Measurements from ENCODE around the gene ART5. TPM values are rescaled to one million over a fixed set of nuclear protein-coding genes. Genes with fewer than 3 reads are reported as not detected.
"Not testable (repeated sequence)": the region's sequence is repeated elsewhere in the genome, so short reads cannot be mapped to it uniquely, and the experiment has no call there.

The ART5 gene
- total RNA-seq, 1 experiment from 2014 or later: not detected

DNA sequence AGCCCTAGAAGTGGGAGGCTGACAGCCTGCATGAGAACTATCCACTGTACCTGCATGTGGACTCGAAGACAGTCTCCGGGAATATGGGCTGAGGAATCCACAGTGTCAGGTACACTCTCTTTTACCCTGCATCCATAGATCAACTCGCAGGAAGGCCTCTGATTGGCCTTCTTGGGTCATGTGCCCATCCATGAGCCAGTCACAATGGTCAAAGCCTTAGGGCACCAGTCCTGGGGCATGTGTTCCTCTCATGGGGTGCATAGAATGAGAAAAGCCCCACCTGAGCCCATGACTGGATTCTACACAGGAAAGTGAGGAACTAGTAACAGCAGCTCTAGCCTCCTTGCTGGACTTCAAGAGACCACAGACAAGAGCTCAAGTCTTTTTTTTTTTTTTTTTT is 13.8 kb upstream of the ART5 start:
- H3K9me3 ChIP-seq (ENCODE audit: low read length): no peaks in the 10 kb centered on the region
- no peaks in the 10 kb centered on the region for H3K36me3 ChIP-seq (ENCODE audit: low read depth, low read length)
- no peak overlapping the region for H3K4me3 ChIP-seq (ENCODE audit: low read length)
- no TSS peak for BruUV-seq (replicated peaks)
- DNase-seq: no peak
- no peaks in the 10 kb centered on the region for H4K20me1 ChIP-seq (ENCODE audit: low read length)
- H3K27ac ChIP-seq (ENCODE audit: low read length): no peak overlapping the region
- no peak for ATAC-seq
- no peaks in the 10 kb centered on the region for H3F3A ChIP-seq (ENCODE audit: low read length, unreplicated experiment)
- H3K9me2 ChIP-seq (replicated peaks; ENCODE audit: low read length): no peaks in the 10 kb centered on the region
- intact Hi-C loops (cut with micrococcal nuclease): no loop called here
- no peak overlapping the region for H2AFZ ChIP-seq (ENCODE audit: low read length)
- no peak overlapping the region for H3K9ac ChIP-seq (ENCODE audit: low read length)
- no peaks in the 10 kb centered on the region for H3K79me2 ChIP-seq (ENCODE audit: low read length)
- H3K4me2 ChIP-seq (ENCODE audit: low read length): no peak overlapping the region
- ChIA-PET POLR2A (ENCODE audit: unreplicated experiment) (no interaction called here), CTCF (no interaction called here)
- H3K4me1 ChIP-seq (ENCODE audit: insufficient read depth, low read length): no peaks in the 10 kb centered on the region
- no peak for TF ChIP-seq EZH2phosphoT487 (IDR thresholded peaks at IDR 0.05; ENCODE audit: borderline replicate concordance, low read length)
- no peak for TF ChIP-seq EZH2 (IDR thresholded peaks at IDR 0.05; ENCODE audit: low read length, unreplicated experiment)
- TF ChIP-seq, protein P1, sequence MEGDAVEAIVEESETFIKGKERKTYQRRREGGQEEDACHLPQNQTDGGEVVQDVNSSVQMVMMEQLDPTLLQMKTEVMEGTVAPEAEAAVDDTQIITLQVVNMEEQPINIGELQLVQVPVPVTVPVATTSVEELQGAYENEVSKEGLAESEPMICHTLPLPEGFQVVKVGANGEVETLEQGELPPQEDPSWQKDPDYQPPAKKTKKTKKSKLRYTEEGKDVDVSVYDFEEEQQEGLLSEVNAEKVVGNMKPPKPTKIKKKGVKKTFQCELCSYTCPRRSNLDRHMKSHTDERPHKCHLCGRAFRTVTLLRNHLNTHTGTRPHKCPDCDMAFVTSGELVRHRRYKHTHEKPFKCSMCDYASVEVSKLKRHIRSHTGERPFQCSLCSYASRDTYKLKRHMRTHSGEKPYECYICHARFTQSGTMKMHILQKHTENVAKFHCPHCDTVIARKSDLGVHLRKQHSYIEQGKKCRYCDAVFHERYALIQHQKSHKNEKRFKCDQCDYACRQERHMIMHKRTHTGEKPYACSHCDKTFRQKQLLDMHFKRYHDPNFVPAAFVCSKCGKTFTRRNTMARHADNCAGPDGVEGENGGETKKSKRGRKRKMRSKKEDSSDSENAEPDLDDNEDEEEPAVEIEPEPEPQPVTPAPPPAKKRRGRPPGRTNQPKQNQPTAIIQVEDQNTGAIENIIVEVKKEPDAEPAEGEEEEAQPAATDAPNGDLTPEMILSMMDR (conservative IDR thresholded peaks at IDR 0.05; ENCODE audit: low read depth, low read length): no peak
- no peaks in the 10 kb centered on the region for H3K27me3 ChIP-seq (ENCODE audit: low read length)

GRCh38 chr11:3652514-3652913 is 10.7 kb upstream of the ART5 start:
- H3K4me1 ChIP-seq (ENCODE audit: insufficient read depth, low read length); H3K4me2 ChIP-seq (ENCODE audit: low read length); H3K9ac ChIP-seq (ENCODE audit: low read length); H3K4me3 ChIP-seq (ENCODE audit: low read length); H2AFZ ChIP-seq (ENCODE audit: low read length); H3K79me2 ChIP-seq (ENCODE audit: low read length); H3K36me3 ChIP-seq (ENCODE audit: low read depth, low read length); BruUV-seq (replicated peaks); H3K9me2 ChIP-seq (replicated peaks; ENCODE audit: low read length); ATAC-seq; CTCF ChIA-PET; H3F3A ChIP-seq (ENCODE audit: low read length, unreplicated experiment); DNase-seq; H3K27ac ChIP-seq (ENCODE audit: low read length); POLR2A ChIA-PET (ENCODE audit: unreplicated experiment); H3K9me3 ChIP-seq (ENCODE audit: low read length); intact Hi-C loops (cut with micrococcal nuclease); H4K20me1 ChIP-seq (ENCODE audit: low read length): not testable (repeated sequence)
- H3K27me3 ChIP-seq (ENCODE audit: low read length): peaks cover 13% of the 10 kb centered on the region; the same call in 1 of the 2 replicates

DNA sequence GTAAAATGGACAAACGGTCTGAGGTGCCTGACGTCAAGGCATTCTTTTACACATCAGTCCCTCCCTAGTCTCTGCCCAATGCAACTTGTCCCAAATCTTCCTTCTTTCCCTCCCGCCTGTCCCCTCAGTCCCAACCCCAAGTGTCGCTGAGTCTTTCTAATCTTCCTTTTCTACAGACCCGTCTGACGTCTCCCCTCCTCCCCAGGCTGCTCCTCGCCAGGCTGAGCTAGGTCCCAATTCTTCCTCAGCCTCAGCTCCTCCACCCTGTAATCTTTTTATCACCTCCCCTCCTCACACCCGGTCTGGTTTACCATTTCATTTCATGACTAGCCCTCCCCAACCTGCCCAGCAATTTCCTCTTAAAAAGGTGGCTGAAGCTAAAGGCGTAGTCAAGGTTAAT is 7.6 kb upstream of the ART5 start:
- BruUV-seq (replicated peaks); H3K4me2 ChIP-seq (ENCODE audit: low read length); H3K36me3 ChIP-seq (ENCODE audit: low read depth, low read length); POLR2A ChIA-PET (ENCODE audit: unreplicated experiment); DNase-seq; H3K4me3 ChIP-seq (ENCODE audit: low read length); H3K9ac ChIP-seq (ENCODE audit: low read length); CTCF ChIA-PET; H3K79me2 ChIP-seq (ENCODE audit: low read length); H3F3A ChIP-seq (ENCODE audit: low read length, unreplicated experiment); H4K20me1 ChIP-seq (ENCODE audit: low read length); H2AFZ ChIP-seq (ENCODE audit: low read length); ATAC-seq; H3K27ac ChIP-seq (ENCODE audit: low read length); H3K9me3 ChIP-seq (ENCODE audit: low read length); intact Hi-C loops (cut with micrococcal nuclease); H3K4me1 ChIP-seq (ENCODE audit: insufficient read depth, low read length); H3K9me2 ChIP-seq (replicated peaks; ENCODE audit: low read length): not testable (repeated sequence)
- H3K27me3 ChIP-seq (ENCODE audit: low read length): peaks cover 13% of the 10 kb centered on the region; the same call in 1 of the 2 replicates

DNA sequence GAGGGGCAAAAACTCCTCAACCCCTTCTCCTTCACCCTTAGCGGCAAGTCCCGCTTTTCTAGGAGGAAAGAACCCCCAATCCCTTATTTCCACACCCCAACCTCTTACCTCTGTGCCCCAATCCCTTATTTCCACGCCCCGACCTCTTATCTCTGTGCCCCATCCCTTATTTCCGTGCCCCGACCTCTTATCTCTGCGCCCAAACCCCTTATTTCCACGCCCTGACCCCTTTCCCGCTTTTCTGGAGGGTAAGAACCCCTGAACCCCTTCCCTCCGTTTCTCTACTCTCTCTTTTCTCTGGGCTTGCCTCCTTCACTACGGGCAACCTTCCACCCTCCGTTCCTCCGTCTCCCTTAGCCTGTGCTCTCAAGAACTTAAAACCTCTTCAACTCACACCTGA is 7.1 kb upstream of the ART5 start:
- ATAC-seq; intact Hi-C loops (cut with micrococcal nuclease); H2AFZ ChIP-seq (ENCODE audit: low read length); H4K20me1 ChIP-seq (ENCODE audit: low read length); DNase-seq; H3K27ac ChIP-seq (ENCODE audit: low read length); H3K9me3 ChIP-seq (ENCODE audit: low read length); CTCF ChIA-PET; BruUV-seq (replicated peaks); H3K4me2 ChIP-seq (ENCODE audit: low read length); H3K36me3 ChIP-seq (ENCODE audit: low read depth, low read length); H3K9me2 ChIP-seq (replicated peaks; ENCODE audit: low read length); H3K79me2 ChIP-seq (ENCODE audit: low read length); H3K4me3 ChIP-seq (ENCODE audit: low read length); POLR2A ChIA-PET (ENCODE audit: unreplicated experiment); H3K4me1 ChIP-seq (ENCODE audit: insufficient read depth, low read length); H3F3A ChIP-seq (ENCODE audit: low read length, unreplicated experiment); H3K9ac ChIP-seq (ENCODE audit: low read length): not testable (repeated sequence)
- peaks cover 13% of the 10 kb centered on the region; the same call in 1 of the 2 replicates for H3K27me3 ChIP-seq (ENCODE audit: low read length)

Measured in PC-3 (cell line).